ENCODE measurements around the gene ZCRB1.

ZCRB1 gene

DNA sequence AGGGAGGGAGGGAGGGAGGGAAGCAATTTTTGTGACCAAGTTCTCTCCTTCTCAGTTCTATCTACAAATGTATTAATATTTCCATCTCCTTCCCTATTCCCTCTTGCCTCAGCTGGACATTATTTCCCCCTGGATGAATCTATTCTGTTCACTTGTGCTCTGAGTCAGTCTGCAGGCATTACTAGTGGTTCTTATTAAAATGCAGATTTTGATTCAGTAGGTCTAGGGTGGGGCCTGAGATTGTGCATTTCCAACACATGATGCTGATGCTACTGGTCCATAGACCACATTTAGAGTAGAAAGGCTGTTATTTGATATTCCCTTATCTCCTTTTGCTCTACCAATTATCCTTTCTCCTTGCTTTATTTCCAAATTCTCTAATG lies 47.8 kb downstream of the ZCRB1 start:
- TF ChIP-seq, protein P1, sequence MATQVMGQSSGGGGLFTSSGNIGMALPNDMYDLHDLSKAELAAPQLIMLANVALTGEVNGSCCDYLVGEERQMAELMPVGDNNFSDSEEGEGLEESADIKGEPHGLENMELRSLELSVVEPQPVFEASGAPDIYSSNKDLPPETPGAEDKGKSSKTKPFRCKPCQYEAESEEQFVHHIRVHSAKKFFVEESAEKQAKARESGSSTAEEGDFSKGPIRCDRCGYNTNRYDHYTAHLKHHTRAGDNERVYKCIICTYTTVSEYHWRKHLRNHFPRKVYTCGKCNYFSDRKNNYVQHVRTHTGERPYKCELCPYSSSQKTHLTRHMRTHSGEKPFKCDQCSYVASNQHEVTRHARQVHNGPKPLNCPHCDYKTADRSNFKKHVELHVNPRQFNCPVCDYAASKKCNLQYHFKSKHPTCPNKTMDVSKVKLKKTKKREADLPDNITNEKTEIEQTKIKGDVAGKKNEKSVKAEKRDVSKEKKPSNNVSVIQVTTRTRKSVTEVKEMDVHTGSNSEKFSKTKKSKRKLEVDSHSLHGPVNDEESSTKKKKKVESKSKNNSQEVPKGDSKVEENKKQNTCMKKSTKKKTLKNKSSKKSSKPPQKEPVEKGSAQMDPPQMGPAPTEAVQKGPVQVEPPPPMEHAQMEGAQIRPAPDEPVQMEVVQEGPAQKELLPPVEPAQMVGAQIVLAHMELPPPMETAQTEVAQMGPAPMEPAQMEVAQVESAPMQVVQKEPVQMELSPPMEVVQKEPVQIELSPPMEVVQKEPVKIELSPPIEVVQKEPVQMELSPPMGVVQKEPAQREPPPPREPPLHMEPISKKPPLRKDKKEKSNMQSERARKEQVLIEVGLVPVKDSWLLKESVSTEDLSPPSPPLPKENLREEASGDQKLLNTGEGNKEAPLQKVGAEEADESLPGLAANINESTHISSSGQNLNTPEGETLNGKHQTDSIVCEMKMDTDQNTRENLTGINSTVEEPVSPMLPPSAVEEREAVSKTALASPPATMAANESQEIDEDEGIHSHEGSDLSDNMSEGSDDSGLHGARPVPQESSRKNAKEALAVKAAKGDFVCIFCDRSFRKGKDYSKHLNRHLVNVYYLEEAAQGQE (IDR thresholded peaks at IDR 0.05; ENCODE audit: insufficient read depth in 1 of 2, low read depth in 2 of 2, low read length in 2 of 2): no peak
- TF ChIP-seq SIN3A (IDR thresholded peaks at IDR 0.05; ENCODE audit: borderline replicate concordance, insufficient read depth, low read length) (no peak), POLR2AphosphoS5 (IDR thresholded peaks at IDR 0.05; ENCODE audit: low read depth, low read length) (no peak), FOXP2 (optimal IDR thresholded peaks at IDR 0.05; ENCODE audit: borderline replicate concordance, extremely low read depth, extremely low read length, insufficient read depth) (no peak), TAF1 (IDR thresholded peaks at IDR 0.05; ENCODE audit: borderline replicate concordance, insufficient read depth, low read length) (no peak)

GRCh38 chr12:42277396-42278127 lies 48.3 kb downstream of the ZCRB1 start:
- TF ChIP-seq POLR2AphosphoS5 (IDR thresholded peaks at IDR 0.05; ENCODE audit: low read depth, low read length): no peak
- TF ChIP-seq, protein P1 (IDR thresholded peaks at IDR 0.05; ENCODE audit: insufficient read depth in 1 of 2, low read depth in 2 of 2, low read length in 2 of 2): no peak
- no peak for TF ChIP-seq SIN3A (IDR thresholded peaks at IDR 0.05; ENCODE audit: borderline replicate concordance, insufficient read depth, low read length)
- no peak for TF ChIP-seq FOXP2 (optimal IDR thresholded peaks at IDR 0.05; ENCODE audit: borderline replicate concordance, extremely low read depth, extremely low read length, insufficient read depth)
- no peak for TF ChIP-seq TAF1 (IDR thresholded peaks at IDR 0.05; ENCODE audit: borderline replicate concordance, insufficient read depth, low read length)

- no peak for TF ChIP-seq POLR2AphosphoS5 (IDR thresholded peaks at IDR 0.05; ENCODE audit: low read depth, low read length)
Observed at GRCh38 chr12:42275499-42275898, 50.4 kb downstream of the ZCRB1 start.

DNA sequence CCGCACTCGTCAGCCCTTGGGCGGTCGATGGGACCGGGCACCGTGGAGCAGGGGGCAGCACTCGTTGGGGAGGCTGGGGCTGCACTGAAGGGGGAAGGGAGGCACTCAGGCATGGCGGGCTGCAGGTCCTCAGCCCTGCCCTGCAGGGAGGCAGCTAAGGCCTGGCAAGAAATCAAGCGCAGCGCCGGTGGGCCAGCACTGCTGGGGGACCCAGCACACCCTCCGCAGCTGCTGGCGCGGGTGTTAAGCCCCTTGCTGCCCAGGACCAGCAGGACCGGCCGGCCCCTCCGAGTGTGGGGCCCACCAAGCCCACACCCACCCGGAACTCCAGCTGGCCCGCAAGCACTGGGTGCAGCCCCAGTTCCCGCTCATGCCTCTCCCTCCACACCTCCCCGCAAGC lies 52.2 kb downstream of the ZCRB1 start:
- TF ChIP-seq, protein P1 (IDR thresholded peaks at IDR 0.05; ENCODE audit: insufficient read depth in 1 of 2, low read depth in 2 of 2, low read length in 2 of 2): no peak
- TF ChIP-seq FOXP2 (optimal IDR thresholded peaks at IDR 0.05; ENCODE audit: borderline replicate concordance, extremely low read depth, extremely low read length, insufficient read depth) (no peak), SIN3A (IDR thresholded peaks at IDR 0.05; ENCODE audit: borderline replicate concordance, insufficient read depth, low read length) (no peak), POLR2AphosphoS5 (IDR thresholded peaks at IDR 0.05; ENCODE audit: low read depth, low read length) (no peak), TAF1 (IDR thresholded peaks at IDR 0.05; ENCODE audit: borderline replicate concordance, insufficient read depth, low read length) (no peak)

DNA sequence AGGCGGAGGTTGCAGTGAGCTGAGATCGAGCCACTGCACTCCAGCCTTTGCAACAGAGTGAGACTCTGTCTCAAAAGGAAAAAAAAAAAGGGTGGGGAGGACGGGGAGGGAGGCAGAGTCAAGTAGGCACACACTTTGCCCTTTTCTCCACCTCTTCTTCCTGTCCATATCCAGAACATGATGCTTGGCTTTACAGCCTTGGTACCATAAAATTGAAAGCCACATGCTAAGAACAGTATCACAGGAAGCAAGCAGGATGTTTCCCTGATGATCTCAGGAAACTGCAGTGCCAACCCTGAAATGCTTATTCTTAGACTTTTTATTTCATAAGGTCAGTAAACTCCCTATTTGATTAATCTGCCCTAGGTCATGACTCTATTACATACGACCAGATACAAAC lies 55.3 kb downstream of the ZCRB1 start:
- TF ChIP-seq POLR2AphosphoS5 (IDR thresholded peaks at IDR 0.05; ENCODE audit: low read depth, low read length) (no peak), TAF1 (IDR thresholded peaks at IDR 0.05; ENCODE audit: borderline replicate concordance, insufficient read depth, low read length) (no peak), FOXP2 (optimal IDR thresholded peaks at IDR 0.05; ENCODE audit: borderline replicate concordance, extremely low read depth, extremely low read length, insufficient read depth) (no peak), SIN3A (IDR thresholded peaks at IDR 0.05; ENCODE audit: borderline replicate concordance, insufficient read depth, low read length) (no peak)
- TF ChIP-seq, protein P1 (IDR thresholded peaks at IDR 0.05; ENCODE audit: insufficient read depth in 1 of 2, low read depth in 2 of 2, low read length in 2 of 2): no peak

Measured in PFSK-1 (cell line).